Measurements from ENCODE around the gene MED13.
"Not testable (repeated sequence)": the region's sequence is repeated elsewhere in the genome, so short reads cannot be mapped to it uniquely, and the experiment has no call there.

MED13 gene

GRCh38 chr17:61908292-61909037 is 156.6 kb downstream of the MED13 start:
- in situ Hi-C loops (cut with HindIII; ENCODE audit: low sequenced_read_pairs), result no loop called here
- DNase-seq (ENCODE audit: low read depth), result no peak
- no peak overlapping the region for H3K4me3 ChIP-seq (ENCODE audit: low read depth, low read length)
- no peak for TF ChIP-seq CTCF (IDR thresholded peaks at IDR 0.05; ENCODE audit: low read depth, low read length, missing control alignments)

DNA sequence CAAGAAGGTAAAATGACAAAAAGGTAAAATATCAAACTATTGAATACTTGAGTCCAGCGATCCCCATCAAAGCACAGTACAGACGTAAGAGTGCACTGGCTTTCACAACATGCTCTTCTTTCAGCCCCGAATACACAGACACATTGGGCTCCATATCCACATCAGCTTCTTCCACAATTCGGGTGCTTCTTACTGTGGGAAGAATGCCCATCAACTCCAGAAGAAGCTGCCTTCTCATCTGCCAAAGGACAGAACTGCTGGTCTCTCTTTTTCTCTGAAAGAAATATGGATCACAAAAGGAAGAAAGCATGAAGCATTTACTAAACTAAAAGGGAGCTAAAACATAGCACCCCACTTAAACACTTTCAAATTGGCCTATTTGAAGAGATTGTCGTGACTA is 157.7 kb downstream of the MED13 start:
- in situ Hi-C loops (cut with HindIII; ENCODE audit: low sequenced_read_pairs), result no loop called here
- no peak for TF ChIP-seq CTCF (IDR thresholded peaks at IDR 0.05; ENCODE audit: low read depth, low read length, missing control alignments)
- no peak for DNase-seq (ENCODE audit: low read depth)
- no peak overlapping the region for H3K4me3 ChIP-seq (ENCODE audit: low read depth, low read length)

DNA sequence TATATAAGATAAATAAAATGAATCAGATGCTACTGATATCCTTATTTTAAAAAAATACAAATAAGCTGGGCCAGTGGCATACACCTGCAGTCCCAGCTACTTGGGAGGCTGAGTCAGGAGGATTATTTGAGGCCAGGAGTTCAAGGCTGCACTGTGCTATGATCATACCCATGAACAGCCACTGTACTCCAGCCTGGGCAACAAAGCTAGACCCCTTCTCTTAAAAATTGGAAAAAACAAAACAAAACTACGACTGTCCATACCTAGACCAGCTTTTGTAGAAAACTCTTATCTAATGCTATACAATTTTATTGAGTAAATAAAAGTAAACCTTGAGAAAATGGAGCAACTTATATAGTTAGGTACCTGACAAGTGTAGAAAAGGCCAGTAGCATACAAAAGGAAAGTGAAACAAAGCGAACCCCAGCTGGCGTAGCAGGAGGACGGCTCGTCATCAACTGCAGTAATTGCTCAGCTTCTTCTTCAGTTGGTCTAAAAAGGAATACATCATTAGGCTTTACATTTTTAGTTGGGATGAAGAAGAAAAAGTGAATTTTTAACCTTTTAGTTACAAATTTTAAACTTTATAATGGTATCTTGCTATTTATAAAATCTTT is 160.9 kb downstream of the MED13 start:
- H3K4me3 ChIP-seq (ENCODE audit: low read depth, low read length), result no peak overlapping the region
- TF ChIP-seq CTCF (IDR thresholded peaks at IDR 0.05; ENCODE audit: low read depth, low read length, missing control alignments), result no peak
- DNase-seq (ENCODE audit: low read depth), result no peak
- in situ Hi-C loops (cut with HindIII; ENCODE audit: low sequenced_read_pairs), result no loop called here

GRCh38 chr17:61903251-61903650 is 161.8 kb downstream of the MED13 start:
- in situ Hi-C loops (cut with HindIII; ENCODE audit: low sequenced_read_pairs), result no loop called here
- no peak for TF ChIP-seq CTCF (IDR thresholded peaks at IDR 0.05; ENCODE audit: low read depth, low read length, missing control alignments)
- DNase-seq (ENCODE audit: low read depth), result no peak
- no peak overlapping the region for H3K4me3 ChIP-seq (ENCODE audit: low read depth, low read length)

- no peak for TF ChIP-seq CTCF (IDR thresholded peaks at IDR 0.05; ENCODE audit: low read depth, low read length, missing control alignments)
- in situ Hi-C loops (cut with HindIII; ENCODE audit: low sequenced_read_pairs), result no loop called here
- DNase-seq (ENCODE audit: low read depth), result no peak
- no peak overlapping the region for H3K4me3 ChIP-seq (ENCODE audit: low read depth, low read length)
Observed at GRCh38 chr17:61897548-61898180, 167.4 kb downstream of the MED13 start.

- TF ChIP-seq CTCF (IDR thresholded peaks at IDR 0.05; ENCODE audit: low read depth, low read length, missing control alignments), result no peak
- no peak overlapping the region for H3K4me3 ChIP-seq (ENCODE audit: low read depth, low read length)
- no peak for DNase-seq (ENCODE audit: low read depth)
- in situ Hi-C loops (cut with HindIII; ENCODE audit: low sequenced_read_pairs), result no loop called here
Observed at GRCh38 chr17:61895391-61895790, 169.7 kb downstream of the MED13 start.

- in situ Hi-C loops (cut with HindIII; ENCODE audit: low sequenced_read_pairs); DNase-seq (ENCODE audit: low read depth); H3K4me3 ChIP-seq (ENCODE audit: low read depth, low read length): not testable (repeated sequence)
Observed at GRCh38 chr17:61894310-61894709, 170.8 kb downstream of the MED13 start.
